SH-SY5Y (cell line): ENCODE measurements around the gene NPAS2.

Source experiments
- GATA2 ChIP-seq: IDR thresholded peaks from 2 replicates; pipeline ENCODE4 v1.6.1; 2011; ENCODE audit warnings: mild to moderate bottlenecking, low read depth, low read length
- GATA3 ChIP-seq: IDR thresholded peaks from 2 replicates; pipeline ENCODE4 v1.6.1; 2011; ENCODE audit warnings: low read depth, mild to moderate bottlenecking, low read length, moderate library complexity

NPAS2 gene

GRCh38 chr2:100819370-100820272, at the start of gene NPAS2:
Gene NPAS2 (plus strand): TSS chr2:100820139. CDS start chr2:100904755, 84,616 bp downstream.
- TF ChIP-seq GATA2 (no peak), GATA3 (no peak)

- no peak for TF ChIP-seq GATA3
- TF ChIP-seq GATA2 = no peak
Measured at GRCh38 chr2:100771125-100771524, 48.8 kb upstream of the NPAS2 start.

GRCh38 chr2:100773538-100773937, 46.4 kb upstream of the NPAS2 start:
- TF ChIP-seq GATA2 (no peak), GATA3 (no peak)

GRCh38 chr2:100776445-100776844, 43.5 kb upstream of the NPAS2 start:
- TF ChIP-seq GATA3 (no peak), GATA2 (no peak)

- TF ChIP-seq GATA2 (no peak), GATA3 (no peak)
Measured at GRCh38 chr2:100778637-100779450, 41.1 kb upstream of the NPAS2 start.

- TF ChIP-seq GATA2 (no peak), GATA3 (no peak)
Measured at GRCh38 chr2:100779908-100780202, 40.1 kb upstream of the NPAS2 start.

GRCh38 chr2:100780203-100781008, 39.5 kb upstream of the NPAS2 start:
- no peak for TF ChIP-seq GATA3
- TF ChIP-seq GATA2 = no peak

GRCh38 chr2:100781009-100781325, 39.0 kb upstream of the NPAS2 start:
- TF ChIP-seq GATA3 (no peak), GATA2 (no peak)

GRCh38 chr2:100781523-100782379, 38.2 kb upstream of the NPAS2 start:
- TF ChIP-seq GATA3 = no peak
- no peak for TF ChIP-seq GATA2

GRCh38 chr2:100782380-100782878, 37.5 kb upstream of the NPAS2 start:
- TF ChIP-seq GATA3 (no peak), GATA2 (no peak)

- TF ChIP-seq GATA3 = no peak
- no peak for TF ChIP-seq GATA2
Measured at GRCh38 chr2:100783987-100784386, 36.0 kb upstream of the NPAS2 start.

- TF ChIP-seq GATA3 (no peak), GATA2 (no peak)
Measured at GRCh38 chr2:100784681-100785080, 35.3 kb upstream of the NPAS2 start.
